NCI-H2107 (cell line): ENCODE measurements around the gene TREML4.

ENCODE experiments used
- DNase-seq: peaks from one replicate; lab custom pipeline; 2025; lab: John Stamatoyannopoulos, UW

TREML4 gene

DNA sequence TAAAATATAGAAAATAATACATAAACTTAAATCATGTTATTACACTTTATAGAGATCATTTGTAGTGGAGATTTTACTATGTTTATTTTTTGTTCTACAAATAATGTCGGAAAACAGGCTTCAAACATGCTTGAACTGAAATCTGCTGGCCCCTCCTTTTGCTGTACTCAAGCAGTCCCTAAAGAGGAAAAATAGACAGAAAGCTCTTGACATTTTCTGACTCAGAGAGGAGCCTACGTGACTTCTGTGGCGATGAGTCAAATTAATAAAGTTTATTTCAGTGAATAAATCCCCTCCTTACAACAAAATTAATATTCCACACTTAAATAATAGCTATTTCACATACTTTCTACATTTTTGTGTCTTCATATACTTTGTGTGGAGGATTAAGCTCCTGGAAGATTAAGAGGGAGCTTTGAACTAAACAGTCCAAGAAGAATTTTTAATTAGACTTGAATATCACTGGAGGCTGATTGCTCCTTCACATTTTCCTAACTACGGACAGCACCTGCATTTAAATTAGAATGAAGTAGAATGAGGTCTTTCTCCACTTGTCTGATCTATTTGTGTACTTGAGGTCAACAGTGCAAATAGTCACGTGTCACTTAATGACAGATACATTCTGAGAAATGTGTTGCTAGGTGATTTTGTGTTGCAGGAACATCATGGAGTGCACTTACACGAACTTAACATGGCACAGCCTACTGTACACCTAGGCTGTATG lies 60.0 kb downstream of the TREML4 start:
- no peak for DNase-seq
